AG09309 (cell line): ENCODE measurements around the gene CDK13.

Source experiments
- DNase-seq: peaks from one replicate; pipeline ENCODE4 v3.0.0-alpha.2; 2010; ENCODE audit warnings: low read depth
- H3K4me3 ChIP-seq: 2 replicates; pipeline ENCODE4 v1.5.1; 2011; ENCODE audit warnings: mild to moderate bottlenecking, low read depth, low read length, moderate library complexity; ENCODE audit not compliant: control insufficient read depth
- CTCF ChIP-seq: IDR thresholded peaks from 2 replicates; pipeline ENCODE4 v1.5.1; 2011; ENCODE audit warnings: mild to moderate bottlenecking, low read depth, low read length, inconsistent platforms; ENCODE audit not compliant: insufficient read depth, control insufficient read depth; ENCODE audit errors: missing control alignments

The CDK13 gene

GRCh38 chr7:39949971-39950472, at the start of gene CDK13:
Gene CDK13, plus strand, starts transcription at chr7:39950256. Its CDS starts 386 bp downstream, at chr7:39950642.
- no peak for DNase-seq
- no peak for TF ChIP-seq CTCF
- H3K4me3 ChIP-seq, result peak within 1 kb of the TSS; percentile 96

- H3K4me3 ChIP-seq, result no peak overlapping the region
- DNase-seq, result peak; percentile 27
- TF ChIP-seq CTCF, result no peak
Measured at GRCh38 chr7:39904077-39904486, 46.0 kb upstream of the CDK13 start.

GRCh38 chr7:39908141-39908540, 41.9 kb upstream of the CDK13 start:
- no peak for DNase-seq

GRCh38 chr7:39908973-39909372, 41.1 kb upstream of the CDK13 start:
- TF ChIP-seq CTCF, result no peak
- H3K4me3 ChIP-seq, result no peak overlapping the region
- DNase-seq, result no peak

More at GRCh38 chr7:39908141-39908540, 41.9 kb upstream of the CDK13 start:
- H3K4me3 ChIP-seq, result no peak overlapping the region
- TF ChIP-seq CTCF, result no peak

- H3K4me3 ChIP-seq, result no peak overlapping the region
- no peak for TF ChIP-seq CTCF
- DNase-seq, result no peak
Measured at GRCh38 chr7:39909526-39909925, 40.5 kb upstream of the CDK13 start.

- H3K4me3 ChIP-seq, result no peak overlapping the region
- no peak for TF ChIP-seq CTCF
- DNase-seq, result peak; percentile 18
Measured at GRCh38 chr7:39910108-39910869, 39.8 kb upstream of the CDK13 start.
